H9 (cell line): ENCODE results near the gene ANKRD13D. TPM values are rescaled to one million over a fixed set of nuclear protein-coding genes. Genes with fewer than 3 reads are reported as not detected.

Experiments used
- DNase-seq: peaks from one replicate; pipeline ENCODE4 v3.0.0-alpha.2; 2017
- H2AFZ ChIP-seq: one replicate; pipeline ENCODE4 v1.6.1; 2013; ENCODE audit warnings: mild to moderate bottlenecking, low read length, control low read depth, moderate library complexity
- H2AK5ac ChIP-seq: 2 replicates; pipeline ENCODE4 v1.6.1; 2013; ENCODE audit warnings: low read length, control low read depth, mixed read lengths; ENCODE audit not compliant: insufficient read length
- H2BK120ac ChIP-seq: one replicate; pipeline ENCODE4 v1.6.1; 2013; ENCODE audit warnings: low read depth, mild to moderate bottlenecking, low read length, control low read depth, inconsistent platforms; ENCODE audit not compliant: poor library complexity, severe bottlenecking
- H2BK12ac ChIP-seq: 2 replicates; pipeline ENCODE4 v1.6.1; 2013; ENCODE audit warnings: low read length, control low read depth, mixed read lengths, low read depth; ENCODE audit not compliant: insufficient read length
- H2BK15ac ChIP-seq: 2 replicates; pipeline ENCODE4 v1.6.1; 2013; ENCODE audit warnings: low read depth, low read length, control low read depth
- H2BK20ac ChIP-seq: one replicate; pipeline ENCODE4 v1.6.1; 2013; ENCODE audit warnings: low read depth, mild to moderate bottlenecking, low read length, control low read depth, inconsistent platforms; ENCODE audit not compliant: poor library complexity, severe bottlenecking
- H2BK5ac ChIP-seq: 2 replicates; pipeline ENCODE4 v1.6.1; 2013; ENCODE audit warnings: low read length, control low read depth, mixed read lengths; ENCODE audit not compliant: insufficient read length
- H3K14ac ChIP-seq: 2 replicates; pipeline ENCODE4 v1.6.1; 2013; ENCODE audit warnings: low read length, control low read depth; ENCODE audit not compliant: insufficient read depth
- H3K18ac ChIP-seq: 2 replicates; pipeline ENCODE4 v1.6.1; 2013; ENCODE audit warnings: low read depth, mild to moderate bottlenecking, mixed read lengths, low read length, control low read depth; ENCODE audit not compliant: insufficient read length
- H3K23ac ChIP-seq: 2 replicates; pipeline ENCODE4 v1.6.1; 2013; ENCODE audit warnings: low read length, control low read depth, mixed read lengths, low read depth; ENCODE audit not compliant: insufficient read length
- H3K23me2 ChIP-seq: 2 replicates; pipeline ENCODE4 v1.6.1; 2013; ENCODE audit warnings: low read depth, mild to moderate bottlenecking, mixed read lengths, low read length, control low read depth; ENCODE audit not compliant: insufficient read length, poor library complexity, severe bottlenecking
- H3K27ac ChIP-seq: 2 replicates; pipeline ENCODE4 v1.5.1; 2013; ENCODE audit warnings: low read length, control low read depth, mixed read lengths, low read depth; ENCODE audit not compliant: insufficient read length
- H3K27me3 ChIP-seq: 2 replicates; pipeline ENCODE4 v1.6.1; 2013; ENCODE audit warnings: low read length, control low read depth, inconsistent platforms; ENCODE audit not compliant: insufficient read depth
- H3K4ac ChIP-seq: 2 replicates; pipeline ENCODE4 v1.6.1; 2013; ENCODE audit warnings: low read depth, mild to moderate bottlenecking, control low read depth, inconsistent platforms, low read length, moderate library complexity
- H3K4me1 ChIP-seq: 2 replicates; pipeline ENCODE4 v1.6.1; 2013; ENCODE audit warnings: low read length, control low read depth, inconsistent platforms; ENCODE audit not compliant: insufficient read depth
- H3K4me2 ChIP-seq: 2 replicates; pipeline ENCODE4 v1.6.1; 2013; ENCODE audit warnings: low read length, control low read depth, mixed read lengths; ENCODE audit not compliant: insufficient read length, insufficient read depth
- H3K56ac ChIP-seq: 2 replicates; pipeline ENCODE4 v1.6.1; 2013; ENCODE audit warnings: low read depth, mild to moderate bottlenecking, mixed read lengths, low read length, control low read depth; ENCODE audit not compliant: insufficient read length
- H3K79me1 ChIP-seq: 2 replicates; pipeline ENCODE4 v1.6.1; 2013; ENCODE audit warnings: low read depth, mild to moderate bottlenecking, moderate library complexity, low read length, control low read depth, inconsistent platforms; ENCODE audit not compliant: insufficient read depth, poor library complexity, severe bottlenecking
- H3K79me2 ChIP-seq: 2 replicates; pipeline ENCODE4 v1.6.1; 2013; ENCODE audit warnings: low read length, control low read depth, inconsistent platforms; ENCODE audit not compliant: insufficient read depth
- H3K9ac ChIP-seq: 2 replicates; pipeline ENCODE4 v1.6.1; 2013; ENCODE audit warnings: low read length, control low read depth, mixed read lengths; ENCODE audit not compliant: insufficient read length; ENCODE audit errors: extremely low read depth
- H3K9me3 ChIP-seq: one replicate; pipeline ENCODE4 v1.6.1; 2013; ENCODE audit warnings: low read depth, low read length, inconsistent platforms; ENCODE audit not compliant: control insufficient read depth
- H3T11ph ChIP-seq: one replicate; pipeline ENCODE4 v1.6.1; 2013; ENCODE audit warnings: mild to moderate bottlenecking, low read length, control low read depth, inconsistent platforms
- H4K20me1 ChIP-seq: one replicate; pipeline ENCODE4 v1.6.1; 2013; ENCODE audit not compliant: control insufficient read depth, insufficient read length, insufficient read depth
- H4K5ac ChIP-seq: 2 replicates; pipeline ENCODE4 v1.6.1; 2013; ENCODE audit warnings: low read depth, mild to moderate bottlenecking, mixed read lengths, low read length, control low read depth; ENCODE audit not compliant: insufficient read length
- H4K8ac ChIP-seq: replicated peaks from 2 replicates; pipeline ENCODE4 v1.6.1; 2013; ENCODE audit warnings: low read length, control low read depth, mixed read lengths, low read depth; ENCODE audit not compliant: insufficient read length
- H4K91ac ChIP-seq: 2 replicates; pipeline ENCODE4 v1.6.1; 2013; ENCODE audit warnings: low read depth, mild to moderate bottlenecking, moderate library complexity, mixed read lengths, low read length, control low read depth; ENCODE audit not compliant: insufficient read length
- H3K27ac Mint-ChIP-seq, 3 experiments: 2 replicates in 2 of 3; 3 replicates in 1 of 3; pipeline ENCODE4 v1.8.0; 2020 to 2021; ENCODE audit warnings: mixed read lengths in 3 of 3, mild to moderate bottlenecking in 1 of 3, moderate library complexity in 1 of 3
- H3K27me3 Mint-ChIP-seq: 2 replicates; pipeline ENCODE4 v1.8.0; 2021; ENCODE audit warnings: low read depth, mild to moderate bottlenecking, moderate library complexity, mixed read lengths
- H3K36me3 Mint-ChIP-seq, 3 experiments: 2 replicates in 2 of 3; 3 replicates in 1 of 3; pipeline ENCODE4 v1.8.0; 2020 to 2021; ENCODE audit warnings: low read depth in 3 of 3, mixed read lengths in 3 of 3; ENCODE audit not compliant: insufficient read depth in 1 of 3
- H3K4me1 Mint-ChIP-seq, 2 experiments: 2 replicates each; pipeline ENCODE4 v1.8.0; 2020; ENCODE audit warnings: mixed read lengths in 2 of 2
- H3K4me3 Mint-ChIP-seq, 2 experiments: 2 replicates in 1 of 2; 3 replicates in 1 of 2; pipeline ENCODE4 v1.8.0; 2020 to 2021; ENCODE audit warnings: mild to moderate bottlenecking in 2 of 2, mixed read lengths in 2 of 2, moderate library complexity in 1 of 2
- H3K9me3 Mint-ChIP-seq, 2 experiments: 2 replicates in 1 of 2; 3 replicates in 1 of 2; pipeline ENCODE4 v1.8.0; 2020; ENCODE audit warnings: mild to moderate bottlenecking in 2 of 2, mixed read lengths in 2 of 2, moderate library complexity in 1 of 2
- WGBS: extraction: QIAGEN DNeasy Blood & Tissue Kit; methylation state at CpG from one replicate; pipeline ENCODE4 v1.1.7; 2013; ENCODE audit warnings: missing lambda C conversion rate, low lambda C conversion rate, mixed read lengths; ENCODE audit not compliant: insufficient read length; ENCODE audit errors: extremely low coverage; 5-methylcytosine and 5-hydroxymethylcytosine counted together
- total RNA-seq: library from RNA; stranded (reverse); gene quantifications from 2 replicates; pipeline ENCODE4 v1.2.1, GENCODE V29; 2021
- TF ChIP-seq, protein P1 (sequence below): fragments of 200-600 bp; sonication (generic); conservative IDR thresholded peaks from 3 replicates; pipeline ENCODE4 v1.8.0; 2021; ENCODE audit warnings: antibody characterized with exemption, mild to moderate bottlenecking

ANKRD13D gene
- total RNA-seq, 1 experiment from 2014 or later, result 42.1 TPM

DNA sequence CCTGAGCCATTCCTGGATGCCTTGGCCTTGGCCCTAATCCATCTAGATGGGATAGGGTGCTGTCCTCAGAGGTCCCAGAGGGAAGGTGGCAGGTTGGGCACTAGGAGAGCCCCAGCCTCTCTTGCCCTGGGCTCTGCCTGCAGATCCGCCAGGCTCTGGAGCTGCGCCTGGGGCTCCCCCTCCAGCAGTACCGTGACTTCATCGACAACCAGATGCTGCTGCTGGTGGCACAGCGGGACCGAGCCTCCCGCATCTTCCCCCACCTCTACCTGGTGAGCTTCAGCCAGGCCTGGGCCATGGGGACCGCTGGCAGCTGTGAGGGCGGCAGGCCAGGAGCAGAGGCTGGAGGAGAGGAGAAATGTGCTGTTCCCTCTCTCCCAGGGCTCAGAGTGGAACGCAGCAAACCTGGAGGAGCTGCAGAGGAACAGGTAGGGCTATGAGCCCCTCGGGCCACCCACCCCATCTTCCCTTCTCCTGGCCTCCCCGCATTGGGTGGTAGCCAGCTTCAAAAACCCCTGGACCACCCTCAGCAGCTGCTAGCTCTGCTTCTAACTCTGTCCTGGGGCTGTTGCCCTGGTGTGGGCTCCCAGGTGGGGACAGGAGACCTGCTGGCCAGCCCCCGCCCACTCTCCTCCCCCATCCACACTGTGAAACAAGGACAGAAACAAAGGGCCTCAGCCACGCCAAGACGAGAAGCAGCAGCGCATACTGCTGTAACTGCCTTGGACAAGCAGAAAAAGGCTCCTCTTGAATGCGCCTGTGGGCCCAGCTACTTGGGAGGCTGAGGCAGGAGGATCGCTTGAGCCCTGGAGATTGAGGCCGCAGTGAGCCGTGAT lies 19.1 kb downstream of the ANKRD13D start:
- no peaks in the 10 kb centered on the region for H4K20me1 ChIP-seq
- H3K23ac ChIP-seq, result no peak overlapping the region
- no peaks in the 10 kb centered on the region for H3K27me3 ChIP-seq
- H3K56ac ChIP-seq, result no peak overlapping the region
- Mint-ChIP-seq H3K9me3 (no peaks in the 10 kb centered on the region), H3K4me1 (peaks cover 4 to 7% of the 10 kb centered on the region in 2 experiments; a peak in 3 of 4 replicates), H3K4me3 (no peak overlapping the region), H3K36me3 (peaks cover 0 to 23% (median 8%) of the 10 kb centered on the region in 3 experiments; a peak in 4 of 7 replicates), H3K27me3 (peaks cover 6% of the 10 kb centered on the region), H3K27ac (no peak overlapping the region)
- no peak overlapping the region for H2BK5ac ChIP-seq
- DNase-seq, result no peak
- no peak overlapping the region for H2BK120ac ChIP-seq
- no CpG with 5 or more reads among the region's 20 CpGs for WGBS
- H3T11ph ChIP-seq, result no peak overlapping the region
- H4K8ac ChIP-seq, result no peak overlapping the region
- H3K9me3 ChIP-seq, result no peaks in the 10 kb centered on the region
- H2BK15ac ChIP-seq, result no peak overlapping the region
- no peaks in the 10 kb centered on the region for H3K79me2 ChIP-seq
- H3K4ac ChIP-seq, result no peak overlapping the region
- H3K4me2 ChIP-seq, result no peak overlapping the region
- H3K23me2 ChIP-seq, result peaks cover 7% of the 10 kb centered on the region
- H4K91ac ChIP-seq, result no peak overlapping the region
- no peaks in the 10 kb centered on the region for H3K4me1 ChIP-seq
- no peak overlapping the region for H2AK5ac ChIP-seq
- no peak overlapping the region for H4K5ac ChIP-seq
- H3K9ac ChIP-seq, result no peak overlapping the region
- H2AFZ ChIP-seq, result no peak overlapping the region
- no peak overlapping the region for H3K18ac ChIP-seq
- no peak overlapping the region for H3K27ac ChIP-seq
- no peak overlapping the region for H3K14ac ChIP-seq
- TF ChIP-seq, protein P1, sequence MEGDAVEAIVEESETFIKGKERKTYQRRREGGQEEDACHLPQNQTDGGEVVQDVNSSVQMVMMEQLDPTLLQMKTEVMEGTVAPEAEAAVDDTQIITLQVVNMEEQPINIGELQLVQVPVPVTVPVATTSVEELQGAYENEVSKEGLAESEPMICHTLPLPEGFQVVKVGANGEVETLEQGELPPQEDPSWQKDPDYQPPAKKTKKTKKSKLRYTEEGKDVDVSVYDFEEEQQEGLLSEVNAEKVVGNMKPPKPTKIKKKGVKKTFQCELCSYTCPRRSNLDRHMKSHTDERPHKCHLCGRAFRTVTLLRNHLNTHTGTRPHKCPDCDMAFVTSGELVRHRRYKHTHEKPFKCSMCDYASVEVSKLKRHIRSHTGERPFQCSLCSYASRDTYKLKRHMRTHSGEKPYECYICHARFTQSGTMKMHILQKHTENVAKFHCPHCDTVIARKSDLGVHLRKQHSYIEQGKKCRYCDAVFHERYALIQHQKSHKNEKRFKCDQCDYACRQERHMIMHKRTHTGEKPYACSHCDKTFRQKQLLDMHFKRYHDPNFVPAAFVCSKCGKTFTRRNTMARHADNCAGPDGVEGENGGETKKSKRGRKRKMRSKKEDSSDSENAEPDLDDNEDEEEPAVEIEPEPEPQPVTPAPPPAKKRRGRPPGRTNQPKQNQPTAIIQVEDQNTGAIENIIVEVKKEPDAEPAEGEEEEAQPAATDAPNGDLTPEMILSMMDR, result no peak
- no peak overlapping the region for H2BK20ac ChIP-seq
- no peaks in the 10 kb centered on the region for H3K79me1 ChIP-seq
- H2BK12ac ChIP-seq, result no peak overlapping the region
